Activated CD4-positive, CD25-positive, alpha-beta regulatory T cell treated with anti-CD3 and anti-CD28 coated beads, Interleukin-2, amount 50 U/mL, for 24 hours (primary cell): ENCODE data around the gene TSPAN17.
"Not testable (repeated sequence)": the region's sequence is repeated elsewhere in the genome, so short reads cannot be mapped to it uniquely, and the experiment has no call there.

Source experiments
- ATAC-seq, 2 donors: fragments of 150-1000 bp; cut with Tn5 transposase; one replicate each; pipeline ENCODE4 v1.10.0; 2021; ENCODE audit warnings: mild to moderate bottlenecking in 1 of 2, moderate library complexity in 1 of 2

The TSPAN17 gene

GRCh38 chr5:176647030-176647842 is at the start of gene TSPAN17:
Gene TSPAN17, plus strand, starts transcription at chr5:176647484. Its CDS starts 132 bp downstream, at chr5:176647616.
- ATAC-seq: peak; percentile 92 to 94

- ATAC-seq: not testable (repeated sequence)
Observed at GRCh38 chr5:176599749-176600430, 47.4 kb upstream of the TSPAN17 start.

GRCh38 chr5:176601901-176602482 is 45.3 kb upstream of the TSPAN17 start:
- no peak for ATAC-seq

GRCh38 chr5:176603091-176603490 is 44.2 kb upstream of the TSPAN17 start:
- no peak for ATAC-seq

- no peak for ATAC-seq
Observed at GRCh38 chr5:176606032-176606431, 41.3 kb upstream of the TSPAN17 start.

GRCh38 chr5:176606875-176607274 is 40.4 kb upstream of the TSPAN17 start:
- no peak for ATAC-seq

GRCh38 chr5:176608142-176608705 is 39.1 kb upstream of the TSPAN17 start:
- ATAC-seq: no peak

- peak; percentile 7 to 18 for ATAC-seq
Observed at GRCh38 chr5:176608937-176609723, 38.2 kb upstream of the TSPAN17 start.

- ATAC-seq: peak; percentile 71 to 74
Observed at GRCh38 chr5:176609724-176610434, 37.4 kb upstream of the TSPAN17 start, which contains the start of gene GPRIN1. Gene GPRIN1, minus strand, starts transcription at chr5:176610156. Its CDS starts 10,322 bp downstream, at chr5:176599834.

GRCh38 chr5:176610435-176610773 is 36.9 kb upstream of the TSPAN17 start:
- ATAC-seq: no peak

GRCh38 chr5:176611435-176611834 is 35.8 kb upstream of the TSPAN17 start:
- ATAC-seq: no peak

GRCh38 chr5:176612008-176612407 is 35.3 kb upstream of the TSPAN17 start:
- no peak for ATAC-seq

- ATAC-seq: no peak
Observed at GRCh38 chr5:176612855-176613254, 34.4 kb upstream of the TSPAN17 start.

GRCh38 chr5:176614805-176615478 is 32.3 kb upstream of the TSPAN17 start:
- ATAC-seq: no peak

- no peak for ATAC-seq
Observed at GRCh38 chr5:176616511-176616910, 30.8 kb upstream of the TSPAN17 start.

- ATAC-seq: no peak
Observed at GRCh38 chr5:176618783-176619182, 28.5 kb upstream of the TSPAN17 start.

GRCh38 chr5:176619203-176619568 is 28.1 kb upstream of the TSPAN17 start:
- peak; percentile 93 to 95 for ATAC-seq

- ATAC-seq: no peak
Observed at GRCh38 chr5:176619569-176620332, 27.5 kb upstream of the TSPAN17 start.

- no peak for ATAC-seq
Observed at GRCh38 chr5:176620333-176620981, 26.8 kb upstream of the TSPAN17 start.

- no peak for ATAC-seq
Observed at GRCh38 chr5:176621661-176622079, 25.6 kb upstream of the TSPAN17 start.
